HCT116 (cell line): Measurements from ENCODE around the gene HRH2. TPM values are rescaled to one million over a fixed set of nuclear protein-coding genes. Genes with fewer than 3 reads are reported as not detected.

Experiments
- ATAC-seq: fragments of 200-7000 bp; cut with Tn5 transposase; 2 replicates; pipeline ENCODE4 v1.9.1; 2020; ENCODE audit warnings: mild to moderate bottlenecking, moderate library complexity
- BruUV-seq: library from RNA; stranded (reverse); fragments of 400-500 nt; replicated peaks from 2 replicates; lab custom pipeline; 2021; lab: Mats Ljungman, UMichigan
- CTCF ChIA-PET: fragments of 300-600 bp; sonication (Branson Sonifier 250); formaldehyde crosslinking; loops from one replicate; lab custom pipeline; 2021; ENCODE audit warnings: antibody characterized with exemption; lab: Charles Lee
- POLR2A ChIA-PET: fragments of 300-600, 350-600 bp; sonication (Branson Sonifier 250); formaldehyde crosslinking; loops from one replicate; lab custom pipeline; 2021; ENCODE audit warnings: antibody characterized with exemption; lab: Charles Lee
- RAD21 ChIA-PET, 2 experiments: fragments of 300-600 bp; sonication (Branson Sonifier 250); formaldehyde crosslinking; loops; one replicate each; lab custom pipeline; 2023; ENCODE audit warnings: low total read pairs in 2 of 2; ENCODE audit not compliant: uncharacterized antibody in 2 of 2, unreplicated experiment in 2 of 2, low non-redundant PET in 1 of 2; lab: Charles Lee
- DNase-seq: peaks from one replicate; pipeline ENCODE4 v3.0.0-alpha.2; 2010; ENCODE audit warnings: low read depth, low spot score
- H2AFZ ChIP-seq: fragments of 200-600 bp; shearing (Covaris generic), sonication (generic); 2 replicates; pipeline ENCODE4 v1.6.1; 2017; ENCODE audit warnings: low read depth, mixed run types, mixed read lengths, antibody characterized with exemption, low read length; ENCODE audit not compliant: poor library complexity, severe bottlenecking
- H3K27ac ChIP-seq: 2 replicates; pipeline ENCODE4 v1.5.1; 2012; ENCODE audit warnings: low read depth, low read length
- H3K27me3 ChIP-seq: fragments of 200-600 bp; sonication (generic); 2 replicates; pipeline ENCODE4 v1.6.1; 2016; ENCODE audit warnings: mixed run types, low read length, mixed read lengths; ENCODE audit not compliant: insufficient read depth
- H3K36me3 ChIP-seq, 2 experiments: fragments of 200-500 bp in 1 of 2; fragments of 200-600 bp in 1 of 2; sonication (Bioruptor generic) in 1 of 2; sonication (generic) in 1 of 2; 2 replicates each; pipeline versions ENCODE4 v1.5.1 to v1.6.1; 2014 to 2016; ENCODE audit warnings: low read length in 2 of 2, inconsistent platforms in 1 of 2, mixed read lengths in 1 of 2, mixed run types in 1 of 2; ENCODE audit not compliant: insufficient read depth in 2 of 2, control insufficient read depth in 1 of 2
- H3K4me1 ChIP-seq, 2 experiments: fragments of 200-600 bp in 1 of 2; sonication (generic) in 1 of 2; 2 replicates each; pipeline versions ENCODE4 v1.5.1 to v1.6.1; 2012 to 2017; ENCODE audit warnings: low read length in 2 of 2, inconsistent platforms in 1 of 2, mild to moderate bottlenecking in 1 of 2, mixed read lengths in 1 of 2, mixed run types in 1 of 2, moderate library complexity in 1 of 2; ENCODE audit not compliant: insufficient read depth in 2 of 2, control insufficient read depth in 1 of 2
- H3K4me2 ChIP-seq: fragments of 200-600 bp; sonication (generic); 2 replicates; pipeline ENCODE4 v1.6.1; 2017; ENCODE audit warnings: mixed run types, low read length, mixed read lengths
- H3K4me3 ChIP-seq, 2 experiments: fragments of 200-600 bp in 1 of 2; sonication (generic) in 1 of 2; replicated peaks in 1 of 2; 2 replicates each; pipeline ENCODE4 v1.5.1; 2011 to 2016; ENCODE audit warnings: low read length in 2 of 2, control low read depth in 1 of 2, low read depth in 1 of 2, mild to moderate bottlenecking in 1 of 2, mixed read lengths in 1 of 2, mixed run types in 1 of 2
- H3K79me2 ChIP-seq: fragments of 200-600 bp; sonication (generic); 2 replicates; pipeline ENCODE4 v1.6.1; 2017; ENCODE audit warnings: mild to moderate bottlenecking, mixed run types, low read length, moderate library complexity, mixed read lengths; ENCODE audit not compliant: insufficient read depth
- H3K9ac ChIP-seq: fragments of 200-600 bp; sonication (generic); 2 replicates; pipeline ENCODE4 v1.6.1; 2016; ENCODE audit warnings: low read length, mixed read lengths
- H3K9me2 ChIP-seq: fragments of 200-600 bp; sonication (generic), shearing (Covaris generic); 2 replicates; pipeline ENCODE4 v1.6.1; 2017; ENCODE audit warnings: mixed run types, mild to moderate bottlenecking, moderate library complexity; ENCODE audit not compliant: insufficient read depth
- H3K9me3 ChIP-seq, 2 experiments: fragments of 200-500 bp in 1 of 2; fragments of 200-600 bp in 1 of 2; sonication (Bioruptor generic) in 1 of 2; sonication (generic) in 1 of 2; 2 replicates each; pipeline ENCODE4 v1.6.1; 2014 to 2017; ENCODE audit warnings: low read length in 2 of 2, mixed read lengths in 2 of 2, inconsistent platforms in 1 of 2, low read depth in 1 of 2, mild to moderate bottlenecking in 1 of 2, mixed run types in 1 of 2, moderate library complexity in 1 of 2; ENCODE audit not compliant: control insufficient read depth in 1 of 2, insufficient read depth in 1 of 2
- H4K20me1 ChIP-seq: fragments of 200-600 bp; sonication (generic), shearing (Covaris generic); 2 replicates; pipeline ENCODE4 v1.6.1; 2017; ENCODE audit warnings: mixed run types, mild to moderate bottlenecking, moderate library complexity; ENCODE audit not compliant: insufficient read depth
- CBX3 ChIP-seq: IDR thresholded peaks from 2 replicates; pipeline ENCODE4 v1.6.1; 2012; ENCODE audit warnings: low read depth
- CEBPB ChIP-seq: IDR thresholded peaks from 2 replicates; pipeline ENCODE4 v1.6.1; 2012; ENCODE audit warnings: low read depth
- EGR1 ChIP-seq: IDR thresholded peaks from 2 replicates; pipeline ENCODE4 v1.6.1; 2012; ENCODE audit warnings: low read depth
- ELF1 ChIP-seq: IDR thresholded peaks from 2 replicates; pipeline ENCODE4 v1.6.1; 2012; ENCODE audit warnings: low read depth, borderline replicate concordance
- EZH2phosphoT487 ChIP-seq: fragments of 200-600 bp; IDR thresholded peaks from 2 replicates; pipeline ENCODE4 v1.6.1; 2018; ENCODE audit warnings: antibody characterized with exemption, borderline replicate concordance
- FOSL1 ChIP-seq: IDR thresholded peaks from 2 replicates; pipeline ENCODE4 v1.6.1; 2012; ENCODE audit warnings: low read depth
- JUND ChIP-seq: IDR thresholded peaks from 2 replicates; pipeline ENCODE4 v1.6.1; 2012
- MAX ChIP-seq: IDR thresholded peaks from 2 replicates; pipeline ENCODE4 v1.6.1; 2012
- POLR2A ChIP-seq: IDR thresholded peaks from 2 replicates; pipeline ENCODE4 v1.7.0; 2011; ENCODE audit warnings: borderline replicate concordance; ENCODE audit not compliant: insufficient read depth, insufficient read length; ENCODE audit errors: extremely low read depth
- RAD21 ChIP-seq: IDR thresholded peaks from 2 replicates; pipeline ENCODE4 v1.6.1; 2012; ENCODE audit warnings: low read depth, mild to moderate bottlenecking
- REST ChIP-seq: IDR thresholded peaks from 2 replicates; pipeline ENCODE4 v1.6.1; 2012; ENCODE audit warnings: low read depth
- SIN3A ChIP-seq: IDR thresholded peaks from 2 replicates; pipeline ENCODE4 v1.6.1; 2012; ENCODE audit warnings: low read depth
- SP1 ChIP-seq: IDR thresholded peaks from 2 replicates; pipeline ENCODE4 v1.6.1; 2012; ENCODE audit warnings: low read depth
- SRF ChIP-seq: IDR thresholded peaks from 2 replicates; pipeline ENCODE4 v1.6.1; 2012; ENCODE audit warnings: low read depth
- YY1 ChIP-seq: IDR thresholded peaks from 2 replicates; pipeline ENCODE4 v1.6.1; 2011; ENCODE audit warnings: low read length, low read depth, moderate library complexity, mild to moderate bottlenecking; ENCODE audit not compliant: insufficient replicate concordance; ENCODE audit errors: extremely low read depth
- ZFX ChIP-seq: fragments of 450-650 bp; IDR thresholded peaks from 2 replicates; pipeline ENCODE4 v1.6.1; 2017
- ZNF274 ChIP-seq: fragments of 200-500 bp; sonication (Bioruptor generic); IDR thresholded peaks from 2 replicates; pipeline ENCODE4 v1.6.1; 2014; ENCODE audit warnings: mild to moderate bottlenecking, low read depth, low read length, inconsistent platforms
- intact Hi-C: fragments of 100-400 bp; cut with micrococcal nuclease; formaldehyde crosslinking; loops from 2 replicates; pipeline ENCODE4 v1.10.0; 2022
- total RNA-seq: library from RNA; stranded (reverse); gene quantifications from one replicate; pipeline ENCODE4 v1.2.1, GENCODE V29; 2021; ENCODE audit not compliant: unreplicated experiment
- TF ChIP-seq, protein P1 (sequence below): IDR thresholded peaks from 2 replicates; pipeline ENCODE4 v1.6.1; 2011; ENCODE audit warnings: mild to moderate bottlenecking, low read length, moderate library complexity; ENCODE audit not compliant: insufficient replicate concordance; ENCODE audit errors: extremely low read depth

Gene HRH2
- total RNA-seq, 1 experiment from 2014 or later: 0.12 TPM

- H3K79me2 ChIP-seq: no peaks in the 10 kb centered on the region
- H2AFZ ChIP-seq: no peak overlapping the region
- no TSS peak for BruUV-seq
- no peaks in the 10 kb centered on the region for H3K36me3 ChIP-seq
- TF ChIP-seq JUND (no peak), FOSL1 (no peak), SP1 (no peak), MAX (no peak), RAD21 (no peak), SIN3A (no peak), ZFX (no peak), SRF (no peak), CEBPB (no peak), ZNF274 (no peak)
- POLR2A ChIA-PET: no interaction called here
- H3K27ac ChIP-seq: no peak overlapping the region
- ATAC-seq (no peak), DNase-seq (no peak)
- no peaks in the 10 kb centered on the region for H4K20me1 ChIP-seq
- CTCF ChIA-PET: no interaction called here
- RAD21 ChIA-PET: no interaction called here
- intact Hi-C loops: no loop called here
- no peaks in the 10 kb centered on the region for H3K27me3 ChIP-seq
- H3K9me2 ChIP-seq: no peaks in the 10 kb centered on the region
- no peaks in the 10 kb centered on the region for H3K4me1 ChIP-seq
- H3K9ac ChIP-seq: no peak overlapping the region
- no peaks in the 10 kb centered on the region for H3K9me3 ChIP-seq
- no peak overlapping the region for H3K4me3 ChIP-seq
- H3K4me2 ChIP-seq: no peak overlapping the region
Measured at GRCh38 chr5:175655411-175655810, 2.5 kb upstream of the HRH2 start.

DNA sequence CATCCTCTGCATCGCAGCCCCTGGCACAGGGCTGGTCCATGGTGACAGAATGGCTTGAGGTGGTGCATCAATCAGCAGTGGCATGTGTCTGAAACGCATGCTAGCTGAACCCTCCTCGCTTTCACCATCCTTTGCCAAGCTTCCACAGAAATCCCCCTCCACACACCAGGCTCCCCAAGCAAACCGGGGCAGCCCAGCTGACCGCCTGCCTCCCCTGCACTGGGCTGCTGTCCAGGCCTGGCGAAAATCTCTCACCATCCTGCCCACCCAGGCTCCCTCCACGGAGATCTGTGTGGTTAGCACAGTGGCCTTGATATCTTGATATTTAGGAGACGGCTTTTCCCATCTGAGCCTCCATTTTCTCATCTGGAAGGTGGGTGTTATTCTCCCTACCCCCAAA, 905 bp upstream of the HRH2 start:
- RAD21 ChIA-PET: no interaction called here
- Histone ChIP-seq H3K9me3 (no peaks in the 10 kb centered on the region), H3K27ac (no peak overlapping the region), H3K27me3 (no peaks in the 10 kb centered on the region), H3K4me3 (no peak overlapping the region), H4K20me1 (no peaks in the 10 kb centered on the region), H3K36me3 (no peaks in the 10 kb centered on the region), H3K4me2 (no peak overlapping the region), H3K79me2 (no peaks in the 10 kb centered on the region), H3K9me2 (no peaks in the 10 kb centered on the region), H3K4me1 (no peaks in the 10 kb centered on the region), H3K9ac (no peak overlapping the region), H2AFZ (no peak overlapping the region)
- CTCF ChIA-PET: no interaction called here
- intact Hi-C loops: no loop called here
- POLR2A ChIA-PET: no interaction called here
- DNase-seq (no peak), ATAC-seq (no peak)
- BruUV-seq: no TSS peak
- TF ChIP-seq EGR1 (no peak), YY1 (no peak), REST (no peak), JUND (no peak), MAX (no peak), POLR2A (no peak), CBX3 (no peak), SRF (no peak), EZH2phosphoT487 (no peak), SIN3A (no peak), ELF1 (no peak)
- TF ChIP-seq, protein P1, sequence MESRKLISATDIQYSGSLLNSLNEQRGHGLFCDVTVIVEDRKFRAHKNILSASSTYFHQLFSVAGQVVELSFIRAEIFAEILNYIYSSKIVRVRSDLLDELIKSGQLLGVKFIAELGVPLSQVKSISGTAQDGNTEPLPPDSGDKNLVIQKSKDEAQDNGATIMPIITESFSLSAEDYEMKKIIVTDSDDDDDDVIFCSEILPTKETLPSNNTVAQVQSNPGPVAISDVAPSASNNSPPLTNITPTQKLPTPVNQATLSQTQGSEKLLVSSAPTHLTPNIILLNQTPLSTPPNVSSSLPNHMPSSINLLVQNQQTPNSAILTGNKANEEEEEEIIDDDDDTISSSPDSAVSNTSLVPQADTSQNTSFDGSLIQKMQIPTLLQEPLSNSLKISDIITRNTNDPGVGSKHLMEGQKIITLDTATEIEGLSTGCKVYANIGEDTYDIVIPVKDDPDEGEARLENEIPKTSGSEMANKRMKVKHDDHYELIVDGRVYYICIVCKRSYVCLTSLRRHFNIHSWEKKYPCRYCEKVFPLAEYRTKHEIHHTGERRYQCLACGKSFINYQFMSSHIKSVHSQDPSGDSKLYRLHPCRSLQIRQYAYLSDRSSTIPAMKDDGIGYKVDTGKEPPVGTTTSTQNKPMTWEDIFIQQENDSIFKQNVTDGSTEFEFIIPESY: no peak
